Body of pancreas (tissue), 4 donors: ENCODE data around the gene PGM2.

ENCODE experiments used
- CTCF ChIP-seq, 7 experiments: fragments of 450-650 bp in 4 of 7; fragments of 200-600 bp in 3 of 7; sonication (generic) in 3 of 7; IDR thresholded peaks; one replicate each; pipeline ENCODE4 v1.5.1; 2016 to 2019; ENCODE audit warnings: antibody characterized with exemption in 7 of 7
- POLR2A ChIP-seq, 3 donors: fragments of 450-650 bp; IDR thresholded peaks; one replicate each; pipeline ENCODE4 v1.6.1; 2016; ENCODE audit warnings: antibody characterized with exemption in 3 of 3, mild to moderate bottlenecking in 2 of 3

DNA sequence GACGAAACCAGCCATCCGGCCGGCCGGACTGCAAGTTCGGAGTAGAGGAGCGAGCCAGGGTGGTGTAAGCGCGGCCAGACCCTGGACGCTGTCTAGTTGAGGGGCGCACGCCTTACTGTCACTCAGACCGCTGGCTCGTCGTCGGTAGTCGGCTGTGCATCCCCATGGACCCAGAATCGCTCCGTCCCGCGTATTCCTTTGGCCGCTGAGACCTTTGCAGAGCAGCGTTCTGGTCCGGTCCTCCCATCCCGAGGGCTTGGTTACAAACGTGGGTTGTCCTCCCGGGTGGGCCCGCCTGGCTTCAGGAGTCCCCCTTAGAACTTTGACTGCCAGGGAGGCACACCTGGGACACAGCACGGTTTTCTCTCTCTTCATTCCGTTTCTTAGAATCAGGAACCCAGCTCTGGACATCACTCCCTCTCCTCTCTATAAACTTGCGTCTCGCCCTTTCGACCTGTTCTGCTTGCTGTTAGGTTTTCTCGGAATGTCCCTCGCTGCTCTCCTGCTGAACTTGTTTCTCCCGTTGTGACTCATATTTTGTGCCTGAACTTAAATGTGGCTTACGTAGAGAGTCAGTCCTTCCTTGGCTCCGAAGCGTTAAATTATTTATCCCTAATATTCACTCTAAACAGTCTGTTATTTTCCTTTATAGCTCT lies 672 bp downstream of the PGM2 start:
- no peak for TF ChIP-seq CTCF (IDR thresholded peaks at IDR 0.05)
- no peak for TF ChIP-seq POLR2A (IDR thresholded peaks at IDR 0.05)
